VCaP (cell line): ENCODE data around the gene OPN4.
A peak's percentile ranks its signal among the peaks of the same experiment; 100 is the strongest.

Experiments
- H3K27ac ChIP-seq: fragments of 450-650 bp; 2 replicates; pipeline ENCODE4 v1.5.1; 2017
- TF ChIP-seq, protein P1 (sequence below): fragments of 450-650 bp; conservative IDR thresholded peaks from 2 replicates; pipeline ENCODE4 v1.5.1; 2017; ENCODE audit warnings: mild to moderate bottlenecking, moderate library complexity

Gene OPN4

DNA sequence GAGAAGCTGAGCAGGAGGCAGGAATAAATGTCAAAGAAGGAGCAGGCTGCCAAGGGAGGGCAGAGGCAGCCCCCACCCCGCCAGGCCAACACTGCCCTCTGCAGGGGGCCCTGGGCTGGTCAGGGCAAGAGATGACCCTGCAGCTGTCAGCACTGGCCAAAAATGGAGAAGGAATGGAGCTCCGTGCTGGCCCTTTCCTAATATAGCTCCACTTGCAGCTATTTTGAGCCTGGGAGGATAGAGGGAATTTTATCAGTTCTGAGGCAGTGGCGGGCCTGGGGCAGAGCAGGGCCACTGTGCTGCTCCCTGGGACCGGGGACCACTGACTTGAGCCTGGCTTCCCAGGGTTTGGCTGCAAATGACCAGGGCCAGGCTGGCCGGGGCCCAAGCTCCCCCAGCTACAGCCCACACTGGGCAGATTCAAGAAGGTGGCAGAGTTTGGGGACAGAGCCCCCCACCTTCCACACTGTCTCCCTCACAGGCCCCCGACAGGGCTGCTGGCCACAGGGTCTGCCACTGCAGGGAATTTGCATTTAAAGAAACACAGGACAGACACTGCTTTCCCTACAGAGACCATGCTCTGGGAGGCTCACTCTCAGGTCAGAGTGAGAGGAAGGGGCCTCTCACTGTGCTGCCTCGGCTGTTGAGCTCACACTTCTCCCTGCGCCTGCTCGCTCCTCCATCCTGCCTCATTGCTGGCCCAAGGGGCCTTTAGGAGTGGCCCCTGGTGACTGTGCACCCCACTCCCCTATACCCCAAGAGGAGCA is 30.2 kb downstream of the OPN4 start:
- H3K27ac ChIP-seq = no peak overlapping the region
- TF ChIP-seq, protein P1, sequence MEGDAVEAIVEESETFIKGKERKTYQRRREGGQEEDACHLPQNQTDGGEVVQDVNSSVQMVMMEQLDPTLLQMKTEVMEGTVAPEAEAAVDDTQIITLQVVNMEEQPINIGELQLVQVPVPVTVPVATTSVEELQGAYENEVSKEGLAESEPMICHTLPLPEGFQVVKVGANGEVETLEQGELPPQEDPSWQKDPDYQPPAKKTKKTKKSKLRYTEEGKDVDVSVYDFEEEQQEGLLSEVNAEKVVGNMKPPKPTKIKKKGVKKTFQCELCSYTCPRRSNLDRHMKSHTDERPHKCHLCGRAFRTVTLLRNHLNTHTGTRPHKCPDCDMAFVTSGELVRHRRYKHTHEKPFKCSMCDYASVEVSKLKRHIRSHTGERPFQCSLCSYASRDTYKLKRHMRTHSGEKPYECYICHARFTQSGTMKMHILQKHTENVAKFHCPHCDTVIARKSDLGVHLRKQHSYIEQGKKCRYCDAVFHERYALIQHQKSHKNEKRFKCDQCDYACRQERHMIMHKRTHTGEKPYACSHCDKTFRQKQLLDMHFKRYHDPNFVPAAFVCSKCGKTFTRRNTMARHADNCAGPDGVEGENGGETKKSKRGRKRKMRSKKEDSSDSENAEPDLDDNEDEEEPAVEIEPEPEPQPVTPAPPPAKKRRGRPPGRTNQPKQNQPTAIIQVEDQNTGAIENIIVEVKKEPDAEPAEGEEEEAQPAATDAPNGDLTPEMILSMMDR = peak; percentile 64

DNA sequence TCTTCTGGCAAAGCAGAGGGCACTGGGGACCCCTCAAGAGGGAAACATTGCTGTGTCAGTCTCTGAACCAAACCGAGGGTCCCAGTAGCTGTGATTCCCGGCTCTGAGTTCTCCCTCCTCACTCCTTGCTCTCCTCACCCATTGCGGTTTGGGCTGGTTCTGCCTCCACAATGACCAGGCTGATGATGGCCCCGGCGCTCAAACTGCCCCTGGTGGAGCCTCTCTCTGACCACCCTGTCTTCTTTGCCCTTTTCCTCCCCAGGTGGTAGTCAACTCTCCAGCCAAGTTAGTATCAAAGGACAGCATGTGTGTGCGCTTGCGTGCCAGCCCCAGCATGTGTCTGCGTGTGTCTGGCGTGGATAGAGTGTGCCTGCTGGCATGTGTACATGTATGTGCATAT is 31.1 kb downstream of the OPN4 start:
- no peak overlapping the region for H3K27ac ChIP-seq
- TF ChIP-seq, protein P1 = no peak

- no peak overlapping the region for H3K27ac ChIP-seq
Measured at GRCh38 chr10:86685893-86686632, 31.7 kb downstream of the OPN4 start.

GRCh38 chr10:86686972-86687371 is 32.6 kb downstream of the OPN4 start:
- no peak overlapping the region for H3K27ac ChIP-seq
- TF ChIP-seq, protein P1 = no peak

More at GRCh38 chr10:86685893-86686632, 31.7 kb downstream of the OPN4 start:
- TF ChIP-seq, protein P1 = no peak

GRCh38 chr10:86687750-86688149 is 33.4 kb downstream of the OPN4 start:
- TF ChIP-seq, protein P1 = no peak
- H3K27ac ChIP-seq = no peak overlapping the region

DNA sequence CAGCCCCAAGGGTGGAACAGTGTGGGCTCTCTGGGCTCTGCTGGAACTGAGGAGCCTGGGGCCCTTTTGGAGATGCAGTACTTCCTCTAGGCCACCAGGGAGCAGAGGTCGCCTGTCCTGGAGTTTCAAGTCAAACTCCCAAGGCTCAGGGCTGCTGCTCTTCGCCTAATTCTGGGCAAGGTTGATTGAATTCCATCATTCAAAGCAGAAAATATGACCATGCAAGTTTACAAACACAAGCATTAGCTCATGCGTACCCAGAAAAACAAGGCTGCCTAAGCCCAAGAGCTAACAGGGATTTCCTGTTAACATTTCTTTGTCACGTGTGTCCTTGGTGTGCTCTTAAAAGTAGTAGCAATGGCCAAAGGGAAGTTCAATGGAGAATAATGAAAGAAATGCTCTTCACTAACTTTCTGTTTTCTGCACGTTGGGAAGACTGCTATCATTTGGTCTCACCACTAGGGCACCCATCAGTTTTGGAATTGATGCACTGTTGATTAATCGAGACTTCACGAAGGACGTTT is 34.1 kb downstream of the OPN4 start:
- TF ChIP-seq, protein P1 = peak; percentile 88
- no peak overlapping the region for H3K27ac ChIP-seq

- no peak overlapping the region for H3K27ac ChIP-seq
- TF ChIP-seq, protein P1 = no peak
Measured at GRCh38 chr10:86689146-86689545, 34.8 kb downstream of the OPN4 start.
